Measurements from ENCODE around the gene CCDC85C.

DNA sequence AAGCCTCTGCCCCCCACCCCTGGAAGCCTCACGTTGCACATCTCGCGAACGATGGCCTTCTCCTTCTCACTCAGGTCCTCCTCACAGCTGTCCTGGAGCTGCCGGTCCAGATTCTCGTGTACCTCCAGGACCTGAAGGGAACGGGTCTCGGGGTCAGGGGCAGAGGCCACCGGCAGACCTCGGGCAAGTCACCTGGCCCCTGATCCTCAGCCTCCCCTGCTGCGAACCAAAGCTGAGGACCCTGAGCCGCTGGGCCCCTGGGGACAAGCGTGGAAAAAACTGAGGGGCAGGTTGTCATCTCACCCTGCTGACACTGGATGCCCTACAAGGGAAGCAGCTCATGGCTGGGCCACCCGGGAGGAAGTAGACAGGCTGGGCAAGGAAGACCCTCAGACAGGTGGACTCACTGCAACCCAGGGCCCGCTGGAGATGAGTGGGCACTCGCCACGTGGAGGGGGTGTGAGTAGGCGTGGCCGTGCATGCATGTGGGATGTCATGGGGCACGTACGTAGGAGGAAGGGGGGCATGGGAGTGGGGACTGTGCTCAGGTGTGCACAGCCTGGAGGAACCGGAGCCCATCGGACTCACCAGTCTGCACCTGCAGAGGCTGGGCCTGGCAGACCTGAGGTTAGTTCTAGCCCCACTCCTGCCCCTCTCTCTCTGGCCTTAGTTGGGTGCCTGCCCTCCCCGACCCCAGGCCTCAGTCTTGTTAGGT lies 87.7 kb downstream of the CCDC85C start:
- no peak for TF ChIP-seq CTCF (IDR thresholded peaks at IDR 0.05; ENCODE audit: low read depth, low read length, missing input control)
- no peak for TF ChIP-seq HNF4G (IDR thresholded peaks at IDR 0.05)
- TF ChIP-seq GABPA (IDR thresholded peaks at IDR 0.05 in 1 of 2, conservative IDR thresholded peaks at IDR 0.05 in 1 of 2) = no peak
- no peak for TF ChIP-seq EGR1 (IDR thresholded peaks at IDR 0.05; ENCODE audit: low read depth in 2 of 2)
- no peak for TF ChIP-seq ZBTB33 (IDR thresholded peaks at IDR 0.05)
- TF ChIP-seq RAD21 (IDR thresholded peaks at IDR 0.05) = no peak
- no peak for TF ChIP-seq JUND (IDR thresholded peaks at IDR 0.05)
- TF ChIP-seq, protein P1, sequence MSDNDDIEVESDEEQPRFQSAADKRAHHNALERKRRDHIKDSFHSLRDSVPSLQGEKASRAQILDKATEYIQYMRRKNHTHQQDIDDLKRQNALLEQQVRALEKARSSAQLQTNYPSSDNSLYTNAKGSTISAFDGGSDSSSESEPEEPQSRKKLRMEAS (IDR thresholded peaks at IDR 0.05) = no peak
- TF ChIP-seq, protein P2, sequence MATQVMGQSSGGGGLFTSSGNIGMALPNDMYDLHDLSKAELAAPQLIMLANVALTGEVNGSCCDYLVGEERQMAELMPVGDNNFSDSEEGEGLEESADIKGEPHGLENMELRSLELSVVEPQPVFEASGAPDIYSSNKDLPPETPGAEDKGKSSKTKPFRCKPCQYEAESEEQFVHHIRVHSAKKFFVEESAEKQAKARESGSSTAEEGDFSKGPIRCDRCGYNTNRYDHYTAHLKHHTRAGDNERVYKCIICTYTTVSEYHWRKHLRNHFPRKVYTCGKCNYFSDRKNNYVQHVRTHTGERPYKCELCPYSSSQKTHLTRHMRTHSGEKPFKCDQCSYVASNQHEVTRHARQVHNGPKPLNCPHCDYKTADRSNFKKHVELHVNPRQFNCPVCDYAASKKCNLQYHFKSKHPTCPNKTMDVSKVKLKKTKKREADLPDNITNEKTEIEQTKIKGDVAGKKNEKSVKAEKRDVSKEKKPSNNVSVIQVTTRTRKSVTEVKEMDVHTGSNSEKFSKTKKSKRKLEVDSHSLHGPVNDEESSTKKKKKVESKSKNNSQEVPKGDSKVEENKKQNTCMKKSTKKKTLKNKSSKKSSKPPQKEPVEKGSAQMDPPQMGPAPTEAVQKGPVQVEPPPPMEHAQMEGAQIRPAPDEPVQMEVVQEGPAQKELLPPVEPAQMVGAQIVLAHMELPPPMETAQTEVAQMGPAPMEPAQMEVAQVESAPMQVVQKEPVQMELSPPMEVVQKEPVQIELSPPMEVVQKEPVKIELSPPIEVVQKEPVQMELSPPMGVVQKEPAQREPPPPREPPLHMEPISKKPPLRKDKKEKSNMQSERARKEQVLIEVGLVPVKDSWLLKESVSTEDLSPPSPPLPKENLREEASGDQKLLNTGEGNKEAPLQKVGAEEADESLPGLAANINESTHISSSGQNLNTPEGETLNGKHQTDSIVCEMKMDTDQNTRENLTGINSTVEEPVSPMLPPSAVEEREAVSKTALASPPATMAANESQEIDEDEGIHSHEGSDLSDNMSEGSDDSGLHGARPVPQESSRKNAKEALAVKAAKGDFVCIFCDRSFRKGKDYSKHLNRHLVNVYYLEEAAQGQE (IDR thresholded peaks at IDR 0.05) = no peak
- TF ChIP-seq RXRA (IDR thresholded peaks at IDR 0.05) = no peak
- no peak for TF ChIP-seq ATF3 (IDR thresholded peaks at IDR 0.05)
- TF ChIP-seq FOXA1 (IDR thresholded peaks at IDR 0.05) = no peak
- no peak for TF ChIP-seq TAF1 (conservative IDR thresholded peaks at IDR 0.05)

All from liver (tissue), 3 donors.